Ishikawa (cell line): Measurements from ENCODE around the gene GALK2.

ENCODE experiments used
- CEBPB ChIP-seq: IDR thresholded peaks from 2 replicates; pipeline ENCODE4 v1.6.1; 2012
- CREB1 ChIP-seq: IDR thresholded peaks from 2 replicates; pipeline ENCODE4 v1.6.1; 2012; ENCODE audit warnings: low read depth
- EGR1 ChIP-seq: IDR thresholded peaks from 2 replicates; pipeline ENCODE4 v1.6.1; 2012
- EP300 ChIP-seq: IDR thresholded peaks from 2 replicates; pipeline ENCODE4 v1.6.1; 2012; ENCODE audit warnings: borderline replicate concordance
- FOXM1 ChIP-seq: IDR thresholded peaks from 2 replicates; pipeline ENCODE4 v1.6.1; 2012; ENCODE audit warnings: low read depth, borderline replicate concordance
- NFIC ChIP-seq: IDR thresholded peaks from 2 replicates; pipeline ENCODE4 v1.6.1; 2012
- RAD21 ChIP-seq: IDR thresholded peaks from 2 replicates; pipeline ENCODE4 v1.6.1; 2012; ENCODE audit warnings: low read depth
- TAF1 ChIP-seq: IDR thresholded peaks from 2 replicates; pipeline ENCODE4 v1.6.1; 2012; ENCODE audit warnings: low read depth, mild to moderate bottlenecking
- TCF12 ChIP-seq: IDR thresholded peaks from 2 replicates; pipeline ENCODE4 v1.6.1; 2012; ENCODE audit warnings: low read depth
- TEAD4 ChIP-seq: IDR thresholded peaks from 2 replicates; pipeline ENCODE4 v1.6.1; 2012
- YY1 ChIP-seq: IDR thresholded peaks from 2 replicates; pipeline ENCODE4 v1.6.1; 2012; ENCODE audit warnings: low read depth
- ZBTB7A ChIP-seq: IDR thresholded peaks from 2 replicates; pipeline ENCODE4 v1.6.1; 2012; ENCODE audit warnings: low read depth
- TF ChIP-seq, protein P1 (sequence below): IDR thresholded peaks from 2 replicates; pipeline ENCODE4 v1.6.1; 2012
- TF ChIP-seq, protein P2 (sequence below): IDR thresholded peaks from 2 replicates; pipeline ENCODE4 v1.6.1; 2012
- TF ChIP-seq, protein P3 (sequence below): IDR thresholded peaks from 2 replicates; pipeline ENCODE4 v1.6.1; 2012; ENCODE audit warnings: low read depth, mild to moderate bottlenecking

The GALK2 gene

DNA sequence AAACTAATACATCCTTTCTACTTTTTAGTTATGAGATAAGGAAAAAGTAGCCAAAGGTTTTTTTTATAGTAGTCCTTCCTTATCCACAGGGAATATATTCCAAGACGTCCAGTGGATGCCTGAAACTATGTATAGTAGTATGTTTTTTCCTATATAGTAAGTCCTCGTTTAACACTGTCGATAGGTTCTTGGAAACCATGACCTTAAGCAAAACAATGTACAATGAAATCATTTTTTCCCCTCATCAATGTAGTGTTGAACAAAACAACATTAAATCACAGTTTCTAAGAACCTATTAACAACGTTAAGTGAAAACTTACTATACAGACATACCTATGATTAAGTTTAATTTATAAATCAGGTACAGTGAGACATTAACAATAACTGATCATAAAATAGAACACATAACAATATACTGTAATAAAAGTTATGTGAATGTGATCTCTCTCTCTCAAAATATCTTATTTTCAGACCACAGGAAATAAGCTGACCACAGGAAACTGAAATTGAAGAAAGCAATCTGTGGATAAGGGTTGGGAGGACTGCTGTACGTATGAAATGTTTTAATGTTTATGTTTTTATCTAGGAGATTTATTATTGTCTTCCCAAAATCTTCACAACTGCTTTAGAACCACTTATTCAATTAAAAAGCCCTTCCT lies 35.2 kb upstream of the GALK2 start:
- no peak for TF ChIP-seq EGR1
- TF ChIP-seq TCF12: no peak
- TF ChIP-seq RAD21: no peak
- no peak for TF ChIP-seq EP300
- TF ChIP-seq TAF1: no peak
- TF ChIP-seq, protein P1, sequence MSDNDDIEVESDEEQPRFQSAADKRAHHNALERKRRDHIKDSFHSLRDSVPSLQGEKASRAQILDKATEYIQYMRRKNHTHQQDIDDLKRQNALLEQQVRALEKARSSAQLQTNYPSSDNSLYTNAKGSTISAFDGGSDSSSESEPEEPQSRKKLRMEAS: no peak
- TF ChIP-seq, protein P2, sequence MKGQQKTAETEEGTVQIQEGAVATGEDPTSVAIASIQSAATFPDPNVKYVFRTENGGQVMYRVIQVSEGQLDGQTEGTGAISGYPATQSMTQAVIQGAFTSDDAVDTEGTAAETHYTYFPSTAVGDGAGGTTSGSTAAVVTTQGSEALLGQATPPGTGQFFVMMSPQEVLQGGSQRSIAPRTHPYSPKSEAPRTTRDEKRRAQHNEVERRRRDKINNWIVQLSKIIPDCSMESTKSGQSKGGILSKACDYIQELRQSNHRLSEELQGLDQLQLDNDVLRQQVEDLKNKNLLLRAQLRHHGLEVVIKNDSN: no peak
- no peak for TF ChIP-seq TEAD4
- no peak for TF ChIP-seq FOXM1
- no peak for TF ChIP-seq CREB1
- no peak for TF ChIP-seq YY1
- TF ChIP-seq NFIC: no peak
- TF ChIP-seq, protein P3, sequence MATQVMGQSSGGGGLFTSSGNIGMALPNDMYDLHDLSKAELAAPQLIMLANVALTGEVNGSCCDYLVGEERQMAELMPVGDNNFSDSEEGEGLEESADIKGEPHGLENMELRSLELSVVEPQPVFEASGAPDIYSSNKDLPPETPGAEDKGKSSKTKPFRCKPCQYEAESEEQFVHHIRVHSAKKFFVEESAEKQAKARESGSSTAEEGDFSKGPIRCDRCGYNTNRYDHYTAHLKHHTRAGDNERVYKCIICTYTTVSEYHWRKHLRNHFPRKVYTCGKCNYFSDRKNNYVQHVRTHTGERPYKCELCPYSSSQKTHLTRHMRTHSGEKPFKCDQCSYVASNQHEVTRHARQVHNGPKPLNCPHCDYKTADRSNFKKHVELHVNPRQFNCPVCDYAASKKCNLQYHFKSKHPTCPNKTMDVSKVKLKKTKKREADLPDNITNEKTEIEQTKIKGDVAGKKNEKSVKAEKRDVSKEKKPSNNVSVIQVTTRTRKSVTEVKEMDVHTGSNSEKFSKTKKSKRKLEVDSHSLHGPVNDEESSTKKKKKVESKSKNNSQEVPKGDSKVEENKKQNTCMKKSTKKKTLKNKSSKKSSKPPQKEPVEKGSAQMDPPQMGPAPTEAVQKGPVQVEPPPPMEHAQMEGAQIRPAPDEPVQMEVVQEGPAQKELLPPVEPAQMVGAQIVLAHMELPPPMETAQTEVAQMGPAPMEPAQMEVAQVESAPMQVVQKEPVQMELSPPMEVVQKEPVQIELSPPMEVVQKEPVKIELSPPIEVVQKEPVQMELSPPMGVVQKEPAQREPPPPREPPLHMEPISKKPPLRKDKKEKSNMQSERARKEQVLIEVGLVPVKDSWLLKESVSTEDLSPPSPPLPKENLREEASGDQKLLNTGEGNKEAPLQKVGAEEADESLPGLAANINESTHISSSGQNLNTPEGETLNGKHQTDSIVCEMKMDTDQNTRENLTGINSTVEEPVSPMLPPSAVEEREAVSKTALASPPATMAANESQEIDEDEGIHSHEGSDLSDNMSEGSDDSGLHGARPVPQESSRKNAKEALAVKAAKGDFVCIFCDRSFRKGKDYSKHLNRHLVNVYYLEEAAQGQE: no peak

DNA sequence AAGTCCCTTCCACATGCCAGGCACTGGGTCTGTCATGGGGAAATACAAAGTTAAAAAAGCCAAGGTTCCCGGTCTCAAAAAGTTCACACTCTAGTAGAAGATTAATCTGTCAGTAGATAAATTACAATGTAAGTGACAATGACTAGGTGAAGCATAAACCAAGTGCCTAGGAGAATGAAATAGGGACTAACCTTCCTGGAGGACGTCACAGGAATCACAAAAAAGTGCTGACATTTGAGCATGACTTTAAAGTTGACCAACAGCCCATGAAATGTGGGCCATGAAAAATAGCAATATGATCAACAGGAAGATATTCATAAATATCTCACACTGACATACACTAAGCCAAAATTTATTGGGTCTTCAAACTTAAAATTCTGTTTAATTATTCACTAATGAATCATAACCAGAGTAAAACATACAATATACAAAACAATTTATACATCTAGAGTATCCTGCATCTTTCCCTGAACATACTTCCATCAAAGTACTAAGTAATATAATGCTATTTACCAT lies 34.6 kb upstream of the GALK2 start:
- TF ChIP-seq, protein P3: no peak
- TF ChIP-seq RAD21: no peak
- TF ChIP-seq, protein P1: no peak
- no peak for TF ChIP-seq EGR1
- TF ChIP-seq, protein P2: no peak
- TF ChIP-seq ZBTB7A: no peak
- no peak for TF ChIP-seq YY1
- TF ChIP-seq EP300: no peak
- TF ChIP-seq CEBPB: no peak
- TF ChIP-seq TCF12: no peak
- TF ChIP-seq CREB1: no peak
- no peak for TF ChIP-seq NFIC
- TF ChIP-seq TAF1: no peak
- TF ChIP-seq FOXM1: no peak
- no peak for TF ChIP-seq TEAD4

DNA sequence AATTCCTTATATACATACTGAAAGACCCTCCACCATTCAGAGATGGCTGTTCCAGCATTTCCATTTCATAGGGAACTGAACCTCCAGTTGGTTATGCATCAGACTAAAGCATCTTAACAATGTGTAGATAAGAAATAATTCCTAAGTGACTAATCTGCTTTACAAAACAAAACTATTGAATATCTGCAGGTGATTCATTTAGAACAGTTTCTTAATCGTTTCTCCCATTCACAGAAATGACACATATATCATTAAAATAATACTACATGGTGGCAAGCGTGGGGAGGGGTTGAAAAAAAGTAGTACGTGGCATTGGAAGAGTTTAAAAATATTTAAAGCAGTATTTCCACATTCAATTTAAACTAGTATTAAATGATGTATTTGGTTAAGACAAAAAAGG lies 34.1 kb upstream of the GALK2 start:
- no peak for TF ChIP-seq CREB1
- TF ChIP-seq NFIC: no peak
- TF ChIP-seq YY1: no peak
- no peak for TF ChIP-seq FOXM1
- TF ChIP-seq CEBPB: no peak
- no peak for TF ChIP-seq RAD21
- TF ChIP-seq EGR1: no peak
- TF ChIP-seq TEAD4: no peak
- TF ChIP-seq, protein P2: no peak
- no peak for TF ChIP-seq ZBTB7A
- TF ChIP-seq, protein P1: no peak
- no peak for TF ChIP-seq TCF12
- TF ChIP-seq, protein P3: no peak
- no peak for TF ChIP-seq TAF1
- TF ChIP-seq EP300: no peak
